ENCODE results near the gene SCNN1G.

GRCh38 chr16:23134274-23134673 lies 48.3 kb upstream of the SCNN1G start:
- no peak for TF ChIP-seq CTCF (IDR thresholded peaks at IDR 0.05)
- no peak for TF ChIP-seq EP300 (IDR thresholded peaks at IDR 0.05)
- TF ChIP-seq POLR2A (IDR thresholded peaks at IDR 0.05) = no peak

All from gastroesophageal sphincter (tissue), 3 donors.